Subcutaneous abdominal adipose tissue (tissue), 5 donors: ENCODE results near the gene GABRA4.

Experiments
- H3K27ac ChIP-seq: one replicate; pipeline ENCODE4 v1.7.0; 2013; ENCODE audit warnings: low read depth, mild to moderate bottlenecking, inconsistent platforms, low read length, moderate library complexity
- H3K27me3 ChIP-seq, 5 donors: one replicate each; pipeline ENCODE4 v1.7.0; 2013; ENCODE audit warnings: low read length in 5 of 5, inconsistent platforms in 1 of 5; ENCODE audit not compliant: control insufficient read depth in 5 of 5, insufficient read depth in 4 of 5
- H3K36me3 ChIP-seq, 5 donors: one replicate each; pipeline ENCODE4 v1.7.0; 2013; ENCODE audit warnings: low read length in 5 of 5; ENCODE audit not compliant: control insufficient read depth in 5 of 5, insufficient read depth in 5 of 5
- H3K4me1 ChIP-seq, 5 donors: one replicate each; pipeline ENCODE4 v1.7.0; 2013; ENCODE audit warnings: low read length in 5 of 5, mild to moderate bottlenecking in 3 of 5, moderate library complexity in 1 of 5; ENCODE audit not compliant: control insufficient read depth in 5 of 5, insufficient read depth in 5 of 5
- H3K4me3 ChIP-seq, 5 donors: one replicate each; pipeline ENCODE4 v1.7.0; 2013; ENCODE audit warnings: low read length in 5 of 5, low read depth in 1 of 5
- H3K9ac ChIP-seq, 5 donors: one replicate each; pipeline ENCODE4 v1.7.0; 2013; ENCODE audit warnings: low read length in 5 of 5, mild to moderate bottlenecking in 4 of 5, moderate library complexity in 3 of 5
- H3K9me3 ChIP-seq, 5 donors: one replicate each; pipeline ENCODE4 v1.7.0; 2013; ENCODE audit warnings: low read length in 5 of 5; ENCODE audit not compliant: control insufficient read depth in 5 of 5
- donor health status: healthy.
- donor health status: healthy.
- donor health status: healthy.
- donor health status: healthy.
- donor health status: healthy.

The GABRA4 gene

GRCh38 chr4:46955601-46956000 is 37.8 kb downstream of the GABRA4 start:
- Histone ChIP-seq H3K4me3 (no peak overlapping the region), H3K27ac (no peak overlapping the region), H3K9ac (no peak overlapping the region), H3K9me3 (no peaks in the 10 kb centered on the region), H3K36me3 (no peaks in the 10 kb centered on the region), H3K27me3 (no peaks in the 10 kb centered on the region), H3K4me1 (no peaks in the 10 kb centered on the region)

DNA sequence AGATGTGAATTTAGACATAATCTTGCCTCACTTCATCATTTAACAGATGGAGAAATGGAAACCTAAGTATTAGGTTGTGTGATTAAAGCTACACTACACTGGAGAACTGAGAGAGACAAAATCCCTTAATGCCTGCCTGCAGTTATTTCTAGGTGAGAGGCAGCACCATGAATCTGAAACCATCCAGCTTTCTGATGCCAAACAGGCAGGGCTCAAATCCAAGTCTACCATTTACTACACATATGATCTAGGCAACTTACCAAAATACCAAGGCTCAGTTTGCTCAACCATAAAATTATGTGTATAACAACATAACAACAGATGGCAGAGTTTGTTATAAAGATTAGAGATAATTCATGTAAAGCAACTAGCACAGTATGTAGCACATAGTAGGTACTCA is 38.7 kb downstream of the GABRA4 start:
- Histone ChIP-seq H3K27ac (no peak overlapping the region), H3K36me3 (no peaks in the 10 kb centered on the region), H3K9ac (no peak overlapping the region), H3K27me3 (no peaks in the 10 kb centered on the region), H3K4me3 (no peak overlapping the region), H3K4me1 (no peaks in the 10 kb centered on the region), H3K9me3 (no peaks in the 10 kb centered on the region)

DNA sequence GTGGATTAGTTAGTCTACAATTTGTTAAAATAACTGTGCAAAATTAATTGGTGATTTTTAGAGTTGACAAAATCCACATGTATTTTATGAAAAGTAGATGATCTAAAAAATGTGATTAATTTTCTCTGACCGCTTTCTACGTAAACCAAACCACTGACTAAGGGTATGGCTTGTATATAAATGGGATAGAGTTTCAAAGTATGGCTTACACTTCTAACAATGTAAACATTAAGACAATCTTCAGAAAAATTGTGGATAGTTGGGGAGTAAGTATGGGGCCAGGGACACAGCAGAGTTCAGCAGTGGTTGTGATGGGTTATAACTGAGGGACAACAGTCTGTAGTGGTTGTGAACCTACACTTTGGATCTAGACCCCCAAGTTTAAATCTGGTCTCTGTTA is 39.8 kb downstream of the GABRA4 start:
- Histone ChIP-seq H3K36me3 (no peaks in the 10 kb centered on the region), H3K9ac (no peak overlapping the region), H3K4me3 (no peak overlapping the region), H3K9me3 (no peaks in the 10 kb centered on the region), H3K4me1 (no peaks in the 10 kb centered on the region), H3K27ac (no peak overlapping the region), H3K27me3 (no peaks in the 10 kb centered on the region)

DNA sequence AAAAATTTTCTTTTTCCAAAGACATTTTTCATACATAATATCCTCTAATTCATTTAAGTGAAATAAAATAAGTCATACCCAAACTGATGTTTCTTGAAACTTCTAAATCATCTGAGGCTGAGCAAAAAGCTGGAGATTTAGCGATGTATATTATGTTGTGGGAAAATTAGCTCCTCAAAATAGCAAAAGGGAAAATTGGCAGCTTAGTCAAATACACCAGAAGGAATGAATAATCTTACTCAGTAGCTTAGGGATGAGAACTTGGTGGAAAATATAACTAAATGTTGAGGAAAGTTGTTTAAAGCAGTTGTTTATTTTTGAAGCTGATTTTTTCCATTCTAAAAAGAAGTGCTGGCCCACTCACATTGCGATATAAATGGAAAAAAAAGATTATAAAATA is 40.9 kb downstream of the GABRA4 start:
- Histone ChIP-seq H3K27me3 (no peaks in the 10 kb centered on the region), H3K27ac (no peak overlapping the region), H3K36me3 (no peaks in the 10 kb centered on the region), H3K9ac (no peak overlapping the region), H3K4me3 (no peak overlapping the region), H3K4me1 (no peaks in the 10 kb centered on the region), H3K9me3 (no peaks in the 10 kb centered on the region)

- H3K27me3 ChIP-seq = no peaks in the 10 kb centered on the region
- H3K36me3 ChIP-seq = no peaks in the 10 kb centered on the region
- no peak overlapping the region for H3K9ac ChIP-seq
- no peak overlapping the region for H3K27ac ChIP-seq
- H3K9me3 ChIP-seq = no peaks in the 10 kb centered on the region
- H3K4me1 ChIP-seq = no peaks in the 10 kb centered on the region
- no peak overlapping the region for H3K4me3 ChIP-seq
These were observed 42.6 kb downstream of the GABRA4 start for GRCh38 chr4:46950826-46951225.

- no peaks in the 10 kb centered on the region for H3K9me3 ChIP-seq
- H3K9ac ChIP-seq = no peak overlapping the region
- H3K4me1 ChIP-seq = no peaks in the 10 kb centered on the region
- H3K27me3 ChIP-seq = no peaks in the 10 kb centered on the region
- no peak overlapping the region for H3K4me3 ChIP-seq
- no peaks in the 10 kb centered on the region for H3K36me3 ChIP-seq
- no peak overlapping the region for H3K27ac ChIP-seq
These were observed 43.6 kb downstream of the GABRA4 start for GRCh38 chr4:46949822-46950221.

DNA sequence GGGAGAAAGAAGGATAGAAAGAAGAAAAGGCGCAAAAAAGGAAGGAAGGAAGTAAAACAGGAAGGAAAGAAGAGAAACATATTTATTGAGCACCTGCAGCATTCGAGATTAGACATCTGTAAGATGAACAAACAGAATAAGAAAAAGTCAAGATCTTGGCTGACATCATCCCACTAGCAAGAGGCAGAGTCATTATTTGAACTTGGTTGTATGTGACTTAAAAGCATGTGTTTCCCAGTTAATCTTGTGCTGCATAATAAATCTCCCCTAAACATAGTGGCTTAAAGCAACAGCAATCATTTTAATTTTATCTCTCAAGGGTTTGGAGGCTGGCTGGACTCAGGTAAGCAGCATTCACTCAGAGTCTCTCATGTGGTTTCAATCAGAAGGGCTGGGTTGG is 45.8 kb downstream of the GABRA4 start:
- Histone ChIP-seq H3K9ac (no peak overlapping the region), H3K27ac (no peak overlapping the region), H3K4me3 (no peak overlapping the region), H3K9me3 (no peaks in the 10 kb centered on the region), H3K27me3 (no peaks in the 10 kb centered on the region), H3K36me3 (no peaks in the 10 kb centered on the region), H3K4me1 (no peaks in the 10 kb centered on the region)

- Histone ChIP-seq H3K9ac (no peak overlapping the region), H3K9me3 (no peaks in the 10 kb centered on the region), H3K4me1 (no peaks in the 10 kb centered on the region), H3K27me3 (no peaks in the 10 kb centered on the region), H3K4me3 (no peak overlapping the region), H3K27ac (no peak overlapping the region), H3K36me3 (no peaks in the 10 kb centered on the region)
These were observed 46.4 kb downstream of the GABRA4 start for GRCh38 chr4:46946919-46947536.

- no peak overlapping the region for H3K27ac ChIP-seq
- no peaks in the 10 kb centered on the region for H3K36me3 ChIP-seq
- H3K9me3 ChIP-seq = no peaks in the 10 kb centered on the region
- no peak overlapping the region for H3K4me3 ChIP-seq
- no peak overlapping the region for H3K9ac ChIP-seq
- no peaks in the 10 kb centered on the region for H3K4me1 ChIP-seq
- no peaks in the 10 kb centered on the region for H3K27me3 ChIP-seq
These were observed 48.3 kb downstream of the GABRA4 start for GRCh38 chr4:46945062-46945461.

DNA sequence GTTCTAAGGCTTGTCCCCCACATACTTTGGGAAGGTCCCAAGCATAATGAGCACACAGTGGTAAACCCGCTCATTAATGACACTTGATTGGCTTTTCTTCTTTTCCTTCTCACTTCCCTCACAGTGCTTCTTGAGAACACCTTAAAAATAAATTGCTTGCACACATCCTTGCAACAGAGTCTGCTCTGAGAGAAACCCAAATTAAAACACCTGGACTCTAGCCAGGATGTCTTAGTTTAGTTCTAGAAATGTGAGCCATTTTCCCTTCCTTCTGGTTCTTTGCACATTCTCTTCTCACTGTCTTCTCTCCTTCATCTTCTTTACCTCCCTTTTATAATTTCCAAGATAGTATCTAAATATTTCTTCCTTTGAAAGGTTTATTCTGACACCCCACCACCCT is 49.0 kb downstream of the GABRA4 start:
- Histone ChIP-seq H3K4me3 (no peak overlapping the region), H3K27me3 (no peaks in the 10 kb centered on the region), H3K36me3 (no peaks in the 10 kb centered on the region), H3K9me3 (no peaks in the 10 kb centered on the region), H3K27ac (no peak overlapping the region), H3K4me1 (no peaks in the 10 kb centered on the region), H3K9ac (no peak overlapping the region)

DNA sequence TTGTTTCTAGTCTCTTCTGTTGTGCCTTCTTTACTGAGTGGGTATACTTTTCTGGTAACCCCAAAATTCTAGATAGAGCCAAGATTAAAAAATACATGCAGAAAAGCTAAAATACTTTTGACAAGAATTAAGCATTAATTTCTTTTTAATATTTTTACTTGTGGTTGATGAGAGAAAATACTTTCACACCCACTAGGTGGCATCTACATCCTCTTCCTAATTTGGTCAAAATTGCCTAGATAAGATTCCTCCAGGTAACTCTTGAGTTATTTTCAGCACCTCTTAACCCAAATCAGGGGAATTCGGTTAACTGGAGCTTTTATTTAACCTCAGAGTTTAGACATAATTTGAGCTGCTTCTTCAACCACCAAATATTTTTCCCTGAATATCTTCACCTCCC is 55.9 kb downstream of the GABRA4 start:
- Histone ChIP-seq H3K4me1 (no peaks in the 10 kb centered on the region), H3K36me3 (no peaks in the 10 kb centered on the region), H3K27me3 (peaks cover 0 to 3% (median 0%) of the 10 kb centered on the region in 5 donors), H3K4me3 (no peak overlapping the region), H3K9me3 (no peaks in the 10 kb centered on the region), H3K9ac (no peak overlapping the region), H3K27ac (no peak overlapping the region)
